Panc1 (cell line): ENCODE data around the gene ZNF292. TPM values are rescaled to one million over a fixed set of nuclear protein-coding genes. Genes with fewer than 3 reads are reported as not detected.

Experiments used
- ATAC-seq: fragments of 200-7000 bp; cut with Tn5 transposase; 2 replicates; pipeline ENCODE4 v1.9.1; 2020; ENCODE audit warnings: mild to moderate bottlenecking, moderate library complexity
- BruUV-seq: library from RNA; stranded (reverse); fragments of 400-500 nt; replicated peaks from 2 replicates; lab custom pipeline; 2021; lab: Mats Ljungman, UMichigan
- CTCF ChIA-PET: fragments of 300-600 bp; sonication (Branson Sonifier 250); formaldehyde crosslinking; loops from one replicate; lab custom pipeline; 2022; ENCODE audit warnings: antibody characterized with exemption; lab: Charles Lee
- POLR2A ChIA-PET: fragments of 300-600 bp; sonication (Branson Sonifier 250); formaldehyde crosslinking; loops from one replicate; lab custom pipeline; 2022; ENCODE audit warnings: antibody characterized with exemption; lab: Charles Lee
- DNase-seq: peaks from one replicate; pipeline ENCODE4 v3.0.0-alpha.2; 2010; ENCODE audit warnings: low read depth, low spot score
- H3K27ac ChIP-seq: 2 replicates; pipeline ENCODE4 v1.5.1; 2011; ENCODE audit warnings: mild to moderate bottlenecking, low read length, inconsistent platforms
- H3K27me3 ChIP-seq: fragments of 200-500 bp; sonication (Bioruptor generic); 2 replicates; pipeline ENCODE4 v1.6.0; 2014; ENCODE audit warnings: low read length, inconsistent platforms; ENCODE audit not compliant: control insufficient read depth, insufficient read depth
- H3K36me3 ChIP-seq: fragments of 200-500 bp; sonication (Bioruptor generic); 2 replicates; pipeline ENCODE4 v1.5.1; 2014; ENCODE audit warnings: inconsistent platforms, mild to moderate bottlenecking, low read length, moderate library complexity; ENCODE audit not compliant: control insufficient read depth, insufficient read depth
- H3K4me1 ChIP-seq: 2 replicates; pipeline ENCODE4 v1.5.1; 2011; ENCODE audit warnings: inconsistent platforms, mild to moderate bottlenecking, low read length, moderate library complexity; ENCODE audit not compliant: control insufficient read depth, insufficient read depth
- H3K4me3 ChIP-seq, 2 experiments: 2 replicates each; pipeline ENCODE4 v1.5.1; 2011 to 2012; ENCODE audit warnings: low read depth in 2 of 2, low read length in 2 of 2, mild to moderate bottlenecking in 2 of 2, inconsistent platforms in 1 of 2, moderate library complexity in 1 of 2
- H3K9me3 ChIP-seq: fragments of 200-500 bp; sonication (Bioruptor generic); 2 replicates; pipeline ENCODE4 v1.5.1; 2014; ENCODE audit warnings: low read depth, mild to moderate bottlenecking, inconsistent platforms, low read length, moderate library complexity; ENCODE audit not compliant: control insufficient read depth, insufficient read depth
- POLR2AphosphoS5 ChIP-seq: IDR thresholded peaks from 2 replicates; pipeline ENCODE4 v1.6.1; 2012; ENCODE audit warnings: mild to moderate bottlenecking, low read depth, low read length, moderate library complexity
- SIN3A ChIP-seq: IDR thresholded peaks from 2 replicates; pipeline ENCODE4 v1.6.1; 2012; ENCODE audit warnings: low read depth, mild to moderate bottlenecking, low read length, moderate library complexity, borderline replicate concordance; ENCODE audit not compliant: insufficient read depth
- TCF7L2 ChIP-seq: IDR thresholded peaks from 2 replicates; pipeline ENCODE4 v1.6.1; 2011; ENCODE audit warnings: mild to moderate bottlenecking, low read depth, low read length, inconsistent platforms
- in situ Hi-C: cut with HindIII; loops from 2 replicates; pipeline ENCODE4 v1.10.0; 2016; ENCODE audit warnings: low sequenced_read_pairs, low pct_unique_long_range_greater_than_20kb
- intact Hi-C: fragments of 100-400 bp; cut with micrococcal nuclease; formaldehyde crosslinking; loops from one replicate; pipeline ENCODE4 v1.10.0; 2022; ENCODE audit not compliant: unreplicated experiment
- total RNA-seq: library from RNA; stranded (reverse); gene quantifications from one replicate; pipeline ENCODE4 v1.2.1, GENCODE V29; 2021; ENCODE audit not compliant: unreplicated experiment
- TF ChIP-seq, protein P1 (sequence below), 2 experiments: IDR thresholded peaks; 2 replicates each; pipeline ENCODE4 v1.6.1; 2011 to 2012; ENCODE audit warnings: low read depth in 2 of 2, control low read depth in 1 of 2, low read length in 1 of 2, mild to moderate bottlenecking in 1 of 2, moderate library complexity in 1 of 2; ENCODE audit not compliant: insufficient read depth in 1 of 2
- TF ChIP-seq, protein P2 (sequence below): fragments of 450-650 bp; IDR thresholded peaks from 2 replicates; pipeline ENCODE4 v1.5.1; 2017; ENCODE audit warnings: mild to moderate bottlenecking

The ZNF292 gene
- total RNA-seq, 1 experiment from 2014 or later = 38.2 TPM

DNA sequence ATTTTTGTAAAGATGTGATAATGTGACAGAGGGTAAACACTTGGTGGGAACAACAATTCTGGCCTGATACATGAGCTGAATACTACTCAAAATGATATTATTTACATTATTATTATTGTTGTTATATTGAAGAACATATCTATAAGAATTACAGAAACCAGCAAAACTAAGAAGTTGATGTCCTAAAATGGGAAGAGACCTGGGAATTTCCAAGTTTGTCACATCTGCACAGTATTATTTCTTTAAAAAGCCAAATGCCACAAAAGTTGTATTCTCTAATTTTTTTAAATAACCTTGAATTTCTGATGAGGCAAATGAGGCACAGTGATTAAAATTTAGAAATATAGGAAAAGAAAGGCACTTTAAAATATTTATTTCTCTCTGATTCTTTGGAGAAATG lies 5.0 kb upstream of the ZNF292 start:
- no peak for ATAC-seq
- H3K4me1 ChIP-seq = peaks cover 19% of the 10 kb centered on the region
- ChIA-PET CTCF (no interaction called here), POLR2A (no interaction called here)
- TF ChIP-seq POLR2AphosphoS5 (no peak), TCF7L2 (no peak), SIN3A (no peak)
- TF ChIP-seq, protein P1, sequence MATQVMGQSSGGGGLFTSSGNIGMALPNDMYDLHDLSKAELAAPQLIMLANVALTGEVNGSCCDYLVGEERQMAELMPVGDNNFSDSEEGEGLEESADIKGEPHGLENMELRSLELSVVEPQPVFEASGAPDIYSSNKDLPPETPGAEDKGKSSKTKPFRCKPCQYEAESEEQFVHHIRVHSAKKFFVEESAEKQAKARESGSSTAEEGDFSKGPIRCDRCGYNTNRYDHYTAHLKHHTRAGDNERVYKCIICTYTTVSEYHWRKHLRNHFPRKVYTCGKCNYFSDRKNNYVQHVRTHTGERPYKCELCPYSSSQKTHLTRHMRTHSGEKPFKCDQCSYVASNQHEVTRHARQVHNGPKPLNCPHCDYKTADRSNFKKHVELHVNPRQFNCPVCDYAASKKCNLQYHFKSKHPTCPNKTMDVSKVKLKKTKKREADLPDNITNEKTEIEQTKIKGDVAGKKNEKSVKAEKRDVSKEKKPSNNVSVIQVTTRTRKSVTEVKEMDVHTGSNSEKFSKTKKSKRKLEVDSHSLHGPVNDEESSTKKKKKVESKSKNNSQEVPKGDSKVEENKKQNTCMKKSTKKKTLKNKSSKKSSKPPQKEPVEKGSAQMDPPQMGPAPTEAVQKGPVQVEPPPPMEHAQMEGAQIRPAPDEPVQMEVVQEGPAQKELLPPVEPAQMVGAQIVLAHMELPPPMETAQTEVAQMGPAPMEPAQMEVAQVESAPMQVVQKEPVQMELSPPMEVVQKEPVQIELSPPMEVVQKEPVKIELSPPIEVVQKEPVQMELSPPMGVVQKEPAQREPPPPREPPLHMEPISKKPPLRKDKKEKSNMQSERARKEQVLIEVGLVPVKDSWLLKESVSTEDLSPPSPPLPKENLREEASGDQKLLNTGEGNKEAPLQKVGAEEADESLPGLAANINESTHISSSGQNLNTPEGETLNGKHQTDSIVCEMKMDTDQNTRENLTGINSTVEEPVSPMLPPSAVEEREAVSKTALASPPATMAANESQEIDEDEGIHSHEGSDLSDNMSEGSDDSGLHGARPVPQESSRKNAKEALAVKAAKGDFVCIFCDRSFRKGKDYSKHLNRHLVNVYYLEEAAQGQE (IDR thresholded peaks at IDR 0.05; ENCODE audit: insufficient read depth in 1 of 2, low read depth in 2 of 2, low read length in 1 of 2) = no peak
- TF ChIP-seq, protein P2, sequence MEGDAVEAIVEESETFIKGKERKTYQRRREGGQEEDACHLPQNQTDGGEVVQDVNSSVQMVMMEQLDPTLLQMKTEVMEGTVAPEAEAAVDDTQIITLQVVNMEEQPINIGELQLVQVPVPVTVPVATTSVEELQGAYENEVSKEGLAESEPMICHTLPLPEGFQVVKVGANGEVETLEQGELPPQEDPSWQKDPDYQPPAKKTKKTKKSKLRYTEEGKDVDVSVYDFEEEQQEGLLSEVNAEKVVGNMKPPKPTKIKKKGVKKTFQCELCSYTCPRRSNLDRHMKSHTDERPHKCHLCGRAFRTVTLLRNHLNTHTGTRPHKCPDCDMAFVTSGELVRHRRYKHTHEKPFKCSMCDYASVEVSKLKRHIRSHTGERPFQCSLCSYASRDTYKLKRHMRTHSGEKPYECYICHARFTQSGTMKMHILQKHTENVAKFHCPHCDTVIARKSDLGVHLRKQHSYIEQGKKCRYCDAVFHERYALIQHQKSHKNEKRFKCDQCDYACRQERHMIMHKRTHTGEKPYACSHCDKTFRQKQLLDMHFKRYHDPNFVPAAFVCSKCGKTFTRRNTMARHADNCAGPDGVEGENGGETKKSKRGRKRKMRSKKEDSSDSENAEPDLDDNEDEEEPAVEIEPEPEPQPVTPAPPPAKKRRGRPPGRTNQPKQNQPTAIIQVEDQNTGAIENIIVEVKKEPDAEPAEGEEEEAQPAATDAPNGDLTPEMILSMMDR = no peak
- no TSS peak for BruUV-seq
- H3K36me3 ChIP-seq = no peaks in the 10 kb centered on the region
- DNase-seq = no peak
- no peak overlapping the region for H3K27ac ChIP-seq
- H3K27me3 ChIP-seq = no peaks in the 10 kb centered on the region
- in situ Hi-C loops (no loop called here), intact Hi-C loops (loop anchor here (10.0 kb wide), 1 partner anchor 74 kb away; no protein-coding TSS in a partner anchor)
- no peaks in the 10 kb centered on the region for H3K9me3 ChIP-seq
- H3K4me3 ChIP-seq = no peak overlapping the region

DNA sequence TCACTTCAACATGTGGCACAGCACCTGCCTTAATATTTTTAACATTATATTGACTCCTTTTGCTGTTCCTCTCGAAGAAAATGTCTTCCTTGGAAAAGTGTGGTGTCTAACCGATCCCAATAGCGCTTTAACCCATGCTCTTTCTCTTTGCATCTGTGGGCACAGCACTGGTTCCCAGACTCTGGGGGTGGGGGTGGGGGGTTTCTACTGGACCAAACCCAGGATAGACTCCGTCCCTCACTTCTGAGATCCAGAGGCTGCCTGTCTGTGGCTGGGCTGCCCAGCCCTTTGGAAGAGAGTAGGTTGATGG lies 3.9 kb upstream of the ZNF292 start:
- CTCF ChIA-PET = no interaction called here
- no peak for ATAC-seq
- Histone ChIP-seq H3K27me3 (no peaks in the 10 kb centered on the region), H3K9me3 (no peaks in the 10 kb centered on the region), H3K27ac (peak overlapping the region; percentile 97), H3K4me3 (peak overlapping the region; percentile 48 to 82), H3K36me3 (peaks cover 3% of the 10 kb centered on the region; the same call in 1 of the 2 replicates), H3K4me1 (peaks cover 19% of the 10 kb centered on the region)
- POLR2A ChIA-PET = no interaction called here
- no peak for DNase-seq
- in situ Hi-C loops (no loop called here), intact Hi-C loops (loop anchor here (10.0 kb wide), 1 partner anchor 73 kb away; no protein-coding TSS in a partner anchor)
- TF ChIP-seq TCF7L2 (no peak), POLR2AphosphoS5 (no peak), SIN3A (no peak)
- TF ChIP-seq, protein P1 (IDR thresholded peaks at IDR 0.05; ENCODE audit: insufficient read depth in 1 of 2, low read depth in 2 of 2, low read length in 1 of 2) = no peak
- TF ChIP-seq, protein P2 = no peak
- BruUV-seq = no TSS peak
